Left ventricle myocardium inferior (tissue), 1 donor: ENCODE results near the gene THSD4. TPM values are rescaled to one million over a fixed set of nuclear protein-coding genes. Genes with fewer than 3 reads are reported as not detected.
"Not testable (repeated sequence)": the region's sequence is repeated elsewhere in the genome, so short reads cannot be mapped to it uniquely, and the experiment has no call there.

Experiments used
- DNase-seq: peaks from one replicate; pipeline ENCODE4 v3.0.0-alpha.2; 2020
- H3K27ac ChIP-seq: fragments of 200-600 bp; replicated peaks from 2 replicates; pipeline ENCODE4 v1.8.0; 2021
- H3K27me3 ChIP-seq: fragments of 200-600 bp; 2 replicates; pipeline ENCODE4 v1.8.0; 2021; ENCODE audit warnings: low read depth
- H3K36me3 ChIP-seq: fragments of 200-600 bp; 2 replicates; pipeline ENCODE4 v1.8.0; 2021
- H3K4me1 ChIP-seq: fragments of 200-600 bp; 2 replicates; pipeline ENCODE4 v1.8.0; 2021
- H3K4me3 ChIP-seq: fragments of 200-600 bp; 2 replicates; pipeline ENCODE4 v1.8.0; 2021; ENCODE audit warnings: mild to moderate bottlenecking, moderate library complexity
- H3K9me3 ChIP-seq: fragments of 200-600 bp; replicated peaks from 2 replicates; pipeline ENCODE4 v1.8.0; 2021
- intact Hi-C: fragments of 100-400 bp; cut with micrococcal nuclease; formaldehyde crosslinking; loops from one replicate; pipeline ENCODE4 v1.11.0; 2022
- total RNA-seq: library from RNA; stranded (reverse); fragmentation: NEBNext Ultra II Directional; extraction: Animal tissue kit (Norgen Biotek cat#: 25700); gene quantifications from one replicate; pipeline ENCODE4 v1.2.1, GENCODE V29; 2021
- TF ChIP-seq, protein P1 (sequence below): fragments of 200-600 bp; IDR thresholded peaks from 2 replicates; pipeline ENCODE4 v1.8.0; 2021; ENCODE audit warnings: antibody characterized with exemption, mild to moderate bottlenecking, borderline replicate concordance
- donor health status: DM: no; HTN: yes; CAD: no; lungs with severe emphysema.

The THSD4 gene
- total RNA-seq, 1 donor from 2014 or later: 95.8 TPM

DNA sequence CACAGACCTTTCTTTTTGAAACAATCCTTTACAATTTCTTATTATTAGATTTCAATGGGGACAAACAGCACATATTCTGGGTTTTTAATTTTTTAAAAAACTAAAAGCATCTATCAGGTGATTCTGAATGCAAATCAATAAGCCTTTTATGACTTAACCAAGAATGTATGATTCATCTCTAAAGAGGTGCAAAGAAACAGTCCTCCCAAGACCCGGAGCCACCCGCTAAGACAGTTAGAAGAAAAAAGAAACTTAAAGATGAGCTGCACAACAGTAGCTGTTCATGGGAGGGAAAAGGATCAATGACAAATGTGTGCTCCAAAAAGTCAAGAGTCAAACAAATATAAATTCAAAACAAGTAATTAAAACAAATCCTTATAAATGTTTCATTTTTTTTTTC, 319.5 kb downstream of the THSD4 start:
- Histone ChIP-seq H3K27ac (no peak overlapping the region), H3K27me3 (no peaks in the 10 kb centered on the region), H3K4me1 (no peaks in the 10 kb centered on the region), H3K9me3 (no peaks in the 10 kb centered on the region), H3K36me3 (no peaks in the 10 kb centered on the region), H3K4me3 (no peak overlapping the region)
- TF ChIP-seq, protein P1, sequence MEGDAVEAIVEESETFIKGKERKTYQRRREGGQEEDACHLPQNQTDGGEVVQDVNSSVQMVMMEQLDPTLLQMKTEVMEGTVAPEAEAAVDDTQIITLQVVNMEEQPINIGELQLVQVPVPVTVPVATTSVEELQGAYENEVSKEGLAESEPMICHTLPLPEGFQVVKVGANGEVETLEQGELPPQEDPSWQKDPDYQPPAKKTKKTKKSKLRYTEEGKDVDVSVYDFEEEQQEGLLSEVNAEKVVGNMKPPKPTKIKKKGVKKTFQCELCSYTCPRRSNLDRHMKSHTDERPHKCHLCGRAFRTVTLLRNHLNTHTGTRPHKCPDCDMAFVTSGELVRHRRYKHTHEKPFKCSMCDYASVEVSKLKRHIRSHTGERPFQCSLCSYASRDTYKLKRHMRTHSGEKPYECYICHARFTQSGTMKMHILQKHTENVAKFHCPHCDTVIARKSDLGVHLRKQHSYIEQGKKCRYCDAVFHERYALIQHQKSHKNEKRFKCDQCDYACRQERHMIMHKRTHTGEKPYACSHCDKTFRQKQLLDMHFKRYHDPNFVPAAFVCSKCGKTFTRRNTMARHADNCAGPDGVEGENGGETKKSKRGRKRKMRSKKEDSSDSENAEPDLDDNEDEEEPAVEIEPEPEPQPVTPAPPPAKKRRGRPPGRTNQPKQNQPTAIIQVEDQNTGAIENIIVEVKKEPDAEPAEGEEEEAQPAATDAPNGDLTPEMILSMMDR: no peak
- no peak for DNase-seq
- intact Hi-C loops: loop anchor here (5.0 to 10.0 kb wide), 2 partner anchors 47 to 330 kb away; no protein-coding TSS in a partner anchor

DNA sequence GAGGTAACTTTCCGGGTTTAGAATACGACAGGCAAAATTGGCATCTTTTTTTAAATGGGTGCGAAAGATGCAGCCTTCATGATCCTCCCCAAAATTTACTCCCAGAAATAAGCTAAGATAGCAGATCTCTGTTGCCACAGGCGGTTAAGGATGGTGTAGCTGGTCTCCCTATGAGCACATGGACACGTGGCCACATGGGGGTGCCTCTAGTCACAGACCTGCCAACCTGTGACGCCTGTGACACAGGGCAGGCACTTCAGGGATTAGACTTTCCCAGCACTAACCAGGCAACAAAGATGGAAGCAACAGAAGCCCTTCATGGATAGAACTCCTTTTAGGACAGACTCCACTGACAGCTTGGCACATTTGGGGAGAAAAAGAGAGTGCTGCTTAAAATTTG, 320.3 kb downstream of the THSD4 start:
- H3K4me3 ChIP-seq: no peak overlapping the region
- H3K27ac ChIP-seq: no peak overlapping the region
- H3K4me1 ChIP-seq: peaks cover 5% of the 10 kb centered on the region
- DNase-seq: no peak
- no peaks in the 10 kb centered on the region for H3K27me3 ChIP-seq
- H3K36me3 ChIP-seq: no peaks in the 10 kb centered on the region
- H3K9me3 ChIP-seq: no peaks in the 10 kb centered on the region
- intact Hi-C loops: loop anchor here (5.0 to 10.0 kb wide), 2 partner anchors 48 to 331 kb away; no protein-coding TSS in a partner anchor
- TF ChIP-seq, protein P1: no peak

DNA sequence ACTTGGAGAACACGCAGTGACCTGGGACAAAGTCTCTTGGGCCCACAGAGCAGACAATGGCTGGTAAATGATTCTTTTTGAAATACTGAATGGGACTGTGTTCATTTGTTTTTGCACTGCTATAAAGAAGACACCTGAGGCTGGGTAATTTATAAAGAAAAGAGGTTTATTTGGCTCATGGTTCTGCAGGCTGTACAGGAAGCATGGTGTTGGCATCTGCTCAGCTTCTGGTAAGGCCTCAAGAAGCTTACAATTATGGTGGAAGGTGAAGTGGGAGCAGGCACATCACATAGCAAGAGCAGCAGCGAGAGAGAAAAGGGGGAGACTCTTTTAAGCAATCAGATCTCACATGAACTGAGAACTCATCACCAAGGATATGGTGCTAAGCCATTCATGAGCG, 321.6 kb downstream of the THSD4 start:
- H3K4me3 ChIP-seq: no peak overlapping the region
- no peaks in the 10 kb centered on the region for H3K36me3 ChIP-seq
- TF ChIP-seq, protein P1: no peak
- intact Hi-C loops: loop anchor here (5.0 to 10.0 kb wide), 2 partner anchors 50 to 332 kb away; no protein-coding TSS in a partner anchor
- DNase-seq: no peak
- H3K4me1 ChIP-seq: peaks cover 7% of the 10 kb centered on the region
- H3K27me3 ChIP-seq: no peaks in the 10 kb centered on the region
- H3K27ac ChIP-seq: no peak overlapping the region
- no peaks in the 10 kb centered on the region for H3K9me3 ChIP-seq

DNA sequence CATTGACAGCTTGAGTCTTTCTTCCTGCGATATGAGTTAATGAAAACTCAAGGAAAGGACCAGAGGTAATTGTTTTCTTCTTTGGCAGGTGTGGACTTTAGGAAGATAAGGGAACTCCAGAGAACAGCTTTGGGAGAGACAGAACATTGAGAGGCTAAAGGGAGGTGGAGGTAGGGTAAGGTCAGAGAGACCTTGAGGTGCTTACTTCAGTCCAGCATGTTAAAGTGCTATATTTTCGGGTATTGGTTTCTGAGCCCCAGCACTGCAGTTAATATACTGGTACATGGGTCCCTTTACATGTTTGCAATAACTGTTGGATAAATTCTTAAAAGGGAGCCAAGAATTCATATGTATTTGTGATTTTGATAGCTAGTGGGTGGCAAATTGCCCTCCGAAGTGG, 322.1 kb downstream of the THSD4 start:
- Histone ChIP-seq H3K27me3 (no peaks in the 10 kb centered on the region), H3K4me1 (peaks cover 7% of the 10 kb centered on the region), H3K9me3 (no peaks in the 10 kb centered on the region), H3K27ac (no peak overlapping the region), H3K36me3 (no peaks in the 10 kb centered on the region), H3K4me3 (no peak overlapping the region)
- intact Hi-C loops: loop anchor here (5.0 to 10.0 kb wide), 2 partner anchors 50 to 333 kb away; no protein-coding TSS in a partner anchor
- TF ChIP-seq, protein P1: no peak
- no peak for DNase-seq

DNA sequence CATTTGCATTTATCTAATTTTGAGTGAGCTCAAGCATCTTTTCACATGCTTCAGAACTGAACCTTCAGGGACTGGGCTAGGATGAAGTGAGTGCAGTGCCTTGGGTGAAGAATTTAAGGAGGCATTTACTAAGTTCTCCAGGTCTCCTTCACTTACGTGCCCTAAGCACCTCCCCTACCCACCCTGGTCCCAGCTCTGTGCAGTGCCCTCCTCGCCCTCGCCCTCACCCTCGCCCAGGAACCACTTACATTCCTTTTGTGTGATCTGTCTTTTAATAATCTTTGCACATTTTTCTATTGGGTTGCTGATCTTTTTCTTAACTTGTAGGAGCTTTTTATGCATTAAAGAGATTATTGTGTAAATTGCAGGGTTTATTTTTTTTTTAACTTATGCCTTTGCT, 322.6 kb downstream of the THSD4 start:
- DNase-seq: no peak
- Histone ChIP-seq H3K27me3 (no peaks in the 10 kb centered on the region), H3K4me3 (no peak overlapping the region), H3K9me3 (no peaks in the 10 kb centered on the region), H3K36me3 (no peaks in the 10 kb centered on the region), H3K27ac (no peak overlapping the region), H3K4me1 (peaks cover 9% of the 10 kb centered on the region)
- TF ChIP-seq, protein P1: no peak
- intact Hi-C loops: loop anchor here (5.0 to 10.0 kb wide), 2 partner anchors 51 to 333 kb away; no protein-coding TSS in a partner anchor

DNA sequence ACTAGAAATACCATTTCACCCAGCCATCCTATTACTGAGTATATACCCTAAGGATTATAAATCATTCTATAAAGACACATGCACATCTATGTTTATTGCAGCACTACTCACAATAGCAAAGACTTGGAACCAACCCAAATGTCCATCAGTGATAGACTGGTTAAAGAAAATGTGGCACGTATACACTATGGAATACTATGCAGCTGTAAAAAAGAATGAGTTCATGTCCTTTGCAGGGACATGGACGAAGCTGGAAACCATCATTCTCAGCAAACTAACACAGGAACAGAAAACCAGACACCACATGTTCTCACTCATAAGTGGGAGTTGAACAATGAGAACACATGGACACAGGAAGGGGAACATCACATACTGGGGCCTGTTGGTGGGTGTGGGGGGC, 324.2 kb downstream of the THSD4 start:
- intact Hi-C loops: loop anchor here (5.0 to 10.0 kb wide), 2 partner anchors 52 to 335 kb away; no protein-coding TSS in a partner anchor
- not testable (repeated sequence) for H3K36me3 ChIP-seq

More for the DNA sequence above, 324.2 kb downstream of the THSD4 start:
- H3K27ac ChIP-seq, DNase-seq, H3K9me3 ChIP-seq, H3K4me3 ChIP-seq, H3K27me3 ChIP-seq: not testable (repeated sequence)
- H3K4me1 ChIP-seq: peaks cover 25% of the 10 kb centered on the region
